SU-DHL-6 (cell line): ENCODE measurements around the gene IYD.

Experiments
- H2AFZ ChIP-seq: fragments of 200-600 bp; sonication (generic); 2 replicates; pipeline ENCODE4 v1.6.1; 2014; ENCODE audit warnings: low read depth, mild to moderate bottlenecking, moderate library complexity, mixed read lengths, antibody characterized with exemption, low read length; ENCODE audit not compliant: severe bottlenecking
- H3F3A ChIP-seq: fragments of 200-600 bp; shearing (Covaris generic); 2 replicates; pipeline ENCODE4 v1.6.0; 2016; ENCODE audit warnings: antibody characterized with exemption, mild to moderate bottlenecking; ENCODE audit not compliant: insufficient read depth
- H3K27ac ChIP-seq: fragments of 200-600 bp; sonication (generic); 2 replicates; pipeline ENCODE4 v1.5.1; 2016; ENCODE audit warnings: low read depth, mild to moderate bottlenecking, low read length, moderate library complexity, mixed read lengths
- H3K27me3 ChIP-seq: fragments of 200-600 bp; sonication (generic), shearing (Covaris generic); 2 replicates; pipeline ENCODE4 v1.6.0; 2014; ENCODE audit warnings: mild to moderate bottlenecking, low read length
- H3K36me3 ChIP-seq: fragments of 200-600 bp; sonication (generic); 2 replicates; pipeline ENCODE4 v1.6.1; 2014; ENCODE audit warnings: mild to moderate bottlenecking, low read length, mixed read lengths
- H3K4me2 ChIP-seq: fragments of 300-600, 200-600 bp; shearing (Covaris generic), sonication (generic); 2 replicates; pipeline ENCODE4 v1.6.0; 2014; ENCODE audit warnings: low read length, low read depth, mild to moderate bottlenecking; ENCODE audit not compliant: poor library complexity, severe bottlenecking
- H3K4me3 ChIP-seq: fragments of 200-600 bp; sonication (generic); 2 replicates; pipeline ENCODE4 v1.5.1; 2014; ENCODE audit warnings: antibody characterized with exemption, low read length, mild to moderate bottlenecking, mixed read lengths; ENCODE audit not compliant: insufficient read depth, poor library complexity, severe bottlenecking
- H3K79me2 ChIP-seq: fragments of 200-600 bp; sonication (generic); 2 replicates; pipeline ENCODE4 v1.6.1; 2014; ENCODE audit warnings: mild to moderate bottlenecking, low read length, moderate library complexity; ENCODE audit not compliant: insufficient read depth
- H3K9ac ChIP-seq: fragments of 200-600 bp; sonication (generic); 2 replicates; pipeline ENCODE4 v1.7.0; 2014; ENCODE audit warnings: mild to moderate bottlenecking, low read length
- H3K9me2 ChIP-seq: fragments of 200-600 bp; sonication (generic); replicated peaks from 2 replicates; pipeline ENCODE4 v1.6.1; 2014; ENCODE audit warnings: low read length; ENCODE audit not compliant: insufficient read depth
- H3K9me3 ChIP-seq: fragments of 200-600 bp; sonication (generic); 2 replicates; pipeline ENCODE4 v1.6.1; 2014; ENCODE audit warnings: low read length, mixed read lengths; ENCODE audit not compliant: insufficient read depth
- H4K20me1 ChIP-seq: fragments of 200-600 bp; sonication (generic); 2 replicates; pipeline ENCODE4 v1.6.1; 2014; ENCODE audit warnings: low read depth, mild to moderate bottlenecking, antibody characterized with exemption, low read length, moderate library complexity, mixed read lengths
- EZH2phosphoT487 ChIP-seq: fragments of 200-600 bp; sonication (generic), shearing (Covaris generic); conservative IDR thresholded peaks from 2 replicates; pipeline ENCODE4 v1.6.1; 2018; ENCODE audit warnings: mild to moderate bottlenecking, antibody characterized with exemption, low read length, moderate library complexity, mixed read lengths
- TF ChIP-seq, protein P1 (sequence below): fragments of 200-600 bp; sonication (generic); IDR thresholded peaks from one replicate; pipeline ENCODE4 v1.5.1; 2017; ENCODE audit warnings: antibody characterized with exemption, mild to moderate bottlenecking, low read length, moderate library complexity; ENCODE audit not compliant: insufficient read depth, poor library complexity, severe bottlenecking

IYD gene

DNA sequence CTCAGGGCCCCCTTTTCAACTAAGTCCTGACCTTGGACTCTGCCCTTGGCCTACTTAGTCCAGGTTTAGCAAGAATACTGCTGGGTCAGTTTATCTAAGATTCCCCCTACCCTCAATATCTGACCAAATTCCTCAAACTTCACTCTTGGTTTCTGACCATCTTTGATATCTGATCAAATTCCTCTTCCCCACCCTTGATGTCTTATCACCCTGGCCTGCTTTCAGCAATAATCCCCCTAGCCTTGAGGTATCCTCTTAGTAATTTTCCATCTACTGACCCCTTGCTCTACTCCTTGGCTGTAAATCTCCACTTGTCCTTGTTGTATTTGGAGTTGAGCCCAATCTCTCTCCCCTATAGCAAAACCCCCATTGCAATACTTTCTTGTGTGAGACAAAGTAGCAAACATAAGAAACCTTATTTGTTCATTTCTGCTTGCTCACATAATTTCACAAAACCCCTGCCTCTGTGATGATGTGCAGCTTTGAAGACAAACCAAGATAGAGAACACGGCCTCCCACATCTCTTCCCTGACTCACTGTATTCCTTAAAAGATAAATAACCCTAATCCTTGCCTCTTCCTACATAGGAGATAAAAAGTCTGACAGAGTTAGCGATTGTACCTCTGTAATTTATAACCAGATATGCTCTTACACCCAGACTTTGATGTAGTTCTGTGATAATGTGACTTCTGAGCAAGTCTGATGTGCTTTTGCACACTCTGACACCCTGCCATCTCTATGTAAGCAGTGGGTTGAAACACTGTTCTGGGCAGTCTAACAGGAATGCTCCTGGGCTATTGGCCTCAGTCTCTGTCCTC, 13.8 kb upstream of the IYD start:
- Histone ChIP-seq H3K9ac (no peak overlapping the region), H3K27me3 (no peaks in the 10 kb centered on the region), H3K27ac (no peak overlapping the region), H3F3A (no peaks in the 10 kb centered on the region), H3K4me2 (no peak overlapping the region), H2AFZ (no peak overlapping the region), H3K9me2 (no peaks in the 10 kb centered on the region), H3K36me3 (no peaks in the 10 kb centered on the region), H4K20me1 (no peaks in the 10 kb centered on the region), H3K9me3 (no peaks in the 10 kb centered on the region), H3K79me2 (no peaks in the 10 kb centered on the region), H3K4me3 (no peak overlapping the region)
- TF ChIP-seq, protein P1, sequence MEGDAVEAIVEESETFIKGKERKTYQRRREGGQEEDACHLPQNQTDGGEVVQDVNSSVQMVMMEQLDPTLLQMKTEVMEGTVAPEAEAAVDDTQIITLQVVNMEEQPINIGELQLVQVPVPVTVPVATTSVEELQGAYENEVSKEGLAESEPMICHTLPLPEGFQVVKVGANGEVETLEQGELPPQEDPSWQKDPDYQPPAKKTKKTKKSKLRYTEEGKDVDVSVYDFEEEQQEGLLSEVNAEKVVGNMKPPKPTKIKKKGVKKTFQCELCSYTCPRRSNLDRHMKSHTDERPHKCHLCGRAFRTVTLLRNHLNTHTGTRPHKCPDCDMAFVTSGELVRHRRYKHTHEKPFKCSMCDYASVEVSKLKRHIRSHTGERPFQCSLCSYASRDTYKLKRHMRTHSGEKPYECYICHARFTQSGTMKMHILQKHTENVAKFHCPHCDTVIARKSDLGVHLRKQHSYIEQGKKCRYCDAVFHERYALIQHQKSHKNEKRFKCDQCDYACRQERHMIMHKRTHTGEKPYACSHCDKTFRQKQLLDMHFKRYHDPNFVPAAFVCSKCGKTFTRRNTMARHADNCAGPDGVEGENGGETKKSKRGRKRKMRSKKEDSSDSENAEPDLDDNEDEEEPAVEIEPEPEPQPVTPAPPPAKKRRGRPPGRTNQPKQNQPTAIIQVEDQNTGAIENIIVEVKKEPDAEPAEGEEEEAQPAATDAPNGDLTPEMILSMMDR, result no peak
- no peak for TF ChIP-seq EZH2phosphoT487

DNA sequence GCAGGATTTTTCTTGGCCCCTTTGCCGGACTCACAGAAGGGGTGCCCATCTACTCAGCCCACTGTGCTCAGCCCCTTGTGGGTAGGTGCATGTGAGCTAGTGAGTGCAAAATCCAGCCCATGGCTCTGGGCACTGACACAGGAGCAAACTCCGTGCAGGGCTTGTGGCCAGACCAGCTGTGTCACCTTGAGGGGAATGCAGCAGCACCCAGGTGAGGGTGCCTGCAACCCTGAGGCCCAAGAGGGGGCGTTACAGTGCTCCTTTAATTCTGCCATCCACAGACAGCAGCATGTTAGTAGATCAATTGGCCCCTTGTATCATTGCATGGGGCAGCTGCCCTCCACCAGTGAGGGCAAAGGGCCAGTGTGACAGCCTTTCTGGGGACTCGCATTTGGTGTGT, 12.9 kb upstream of the IYD start:
- H3K27me3 ChIP-seq, result no peaks in the 10 kb centered on the region
- H3K36me3 ChIP-seq, result no peaks in the 10 kb centered on the region
- no peaks in the 10 kb centered on the region for H3K9me3 ChIP-seq
- TF ChIP-seq, protein P1, result no peak
- TF ChIP-seq EZH2phosphoT487, result no peak
- no peaks in the 10 kb centered on the region for H4K20me1 ChIP-seq
- no peak overlapping the region for H3K9ac ChIP-seq
- no peak overlapping the region for H2AFZ ChIP-seq
- H3K4me2 ChIP-seq, result no peak overlapping the region
- no peaks in the 10 kb centered on the region for H3K79me2 ChIP-seq
- no peaks in the 10 kb centered on the region for H3K9me2 ChIP-seq
- H3F3A ChIP-seq, result no peaks in the 10 kb centered on the region
- no peak overlapping the region for H3K4me3 ChIP-seq
- H3K27ac ChIP-seq, result no peak overlapping the region

- TF ChIP-seq EZH2phosphoT487, result no peak
- TF ChIP-seq, protein P1, result no peak
These were observed 6.9 kb upstream of the IYD start for GRCh38 chr6:150361876-150362275.

More at GRCh38 chr6:150361876-150362275, 6.9 kb upstream of the IYD start:
- Histone ChIP-seq H3K9me2 (no peaks in the 10 kb centered on the region), H3K4me3 (no peak overlapping the region), H3K9ac (no peak overlapping the region), H4K20me1 (no peaks in the 10 kb centered on the region), H3F3A (no peaks in the 10 kb centered on the region), H3K9me3 (no peaks in the 10 kb centered on the region), H3K79me2 (no peaks in the 10 kb centered on the region), H2AFZ (no peak overlapping the region), H3K27me3 (no peaks in the 10 kb centered on the region), H3K27ac (no peak overlapping the region), H3K4me2 (no peak overlapping the region), H3K36me3 (no peaks in the 10 kb centered on the region)
